ENCODE results near the gene GNAI3.

DNA sequence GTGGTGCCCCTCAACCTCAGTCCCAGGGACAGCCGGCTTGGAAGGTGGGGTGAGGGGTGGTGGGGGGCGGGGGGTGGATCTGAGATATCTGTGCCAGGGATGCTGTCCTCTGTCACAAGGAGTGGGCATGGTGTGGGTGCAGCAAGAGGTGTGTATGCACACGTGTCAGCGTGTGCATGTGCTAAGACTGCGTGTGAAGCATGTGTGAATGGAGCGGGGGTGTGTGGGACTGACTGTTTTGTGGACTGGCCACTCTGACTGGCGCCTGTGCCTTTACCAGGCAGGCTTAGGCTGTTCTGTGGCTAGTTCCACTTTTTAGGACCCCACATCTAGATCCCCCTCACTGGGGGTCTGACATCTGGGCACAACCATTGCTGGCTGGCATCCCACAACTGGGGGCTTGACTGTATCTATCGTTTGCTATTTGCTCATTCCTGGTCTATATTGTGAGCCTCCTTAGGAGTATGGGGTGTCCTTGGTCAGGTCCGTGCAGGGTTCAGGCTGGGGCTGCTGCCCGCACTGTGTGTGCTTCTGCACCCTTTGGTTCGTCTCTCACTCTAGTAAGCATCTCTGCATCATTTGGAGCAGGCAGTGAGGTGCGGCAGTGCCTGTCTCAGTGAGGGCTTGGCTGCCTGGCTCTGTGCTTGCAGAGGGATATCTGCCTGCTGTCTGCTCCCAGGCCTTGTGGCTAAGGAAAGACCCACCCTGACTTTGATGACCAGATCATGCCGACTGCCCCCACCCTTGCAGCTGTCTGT is 73.1 kb downstream of the GNAI3 start:
- TF ChIP-seq, protein P1, sequence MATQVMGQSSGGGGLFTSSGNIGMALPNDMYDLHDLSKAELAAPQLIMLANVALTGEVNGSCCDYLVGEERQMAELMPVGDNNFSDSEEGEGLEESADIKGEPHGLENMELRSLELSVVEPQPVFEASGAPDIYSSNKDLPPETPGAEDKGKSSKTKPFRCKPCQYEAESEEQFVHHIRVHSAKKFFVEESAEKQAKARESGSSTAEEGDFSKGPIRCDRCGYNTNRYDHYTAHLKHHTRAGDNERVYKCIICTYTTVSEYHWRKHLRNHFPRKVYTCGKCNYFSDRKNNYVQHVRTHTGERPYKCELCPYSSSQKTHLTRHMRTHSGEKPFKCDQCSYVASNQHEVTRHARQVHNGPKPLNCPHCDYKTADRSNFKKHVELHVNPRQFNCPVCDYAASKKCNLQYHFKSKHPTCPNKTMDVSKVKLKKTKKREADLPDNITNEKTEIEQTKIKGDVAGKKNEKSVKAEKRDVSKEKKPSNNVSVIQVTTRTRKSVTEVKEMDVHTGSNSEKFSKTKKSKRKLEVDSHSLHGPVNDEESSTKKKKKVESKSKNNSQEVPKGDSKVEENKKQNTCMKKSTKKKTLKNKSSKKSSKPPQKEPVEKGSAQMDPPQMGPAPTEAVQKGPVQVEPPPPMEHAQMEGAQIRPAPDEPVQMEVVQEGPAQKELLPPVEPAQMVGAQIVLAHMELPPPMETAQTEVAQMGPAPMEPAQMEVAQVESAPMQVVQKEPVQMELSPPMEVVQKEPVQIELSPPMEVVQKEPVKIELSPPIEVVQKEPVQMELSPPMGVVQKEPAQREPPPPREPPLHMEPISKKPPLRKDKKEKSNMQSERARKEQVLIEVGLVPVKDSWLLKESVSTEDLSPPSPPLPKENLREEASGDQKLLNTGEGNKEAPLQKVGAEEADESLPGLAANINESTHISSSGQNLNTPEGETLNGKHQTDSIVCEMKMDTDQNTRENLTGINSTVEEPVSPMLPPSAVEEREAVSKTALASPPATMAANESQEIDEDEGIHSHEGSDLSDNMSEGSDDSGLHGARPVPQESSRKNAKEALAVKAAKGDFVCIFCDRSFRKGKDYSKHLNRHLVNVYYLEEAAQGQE (IDR thresholded peaks at IDR 0.05; ENCODE audit: insufficient replicate concordance, low read depth), result no peak
- no peak for TF ChIP-seq SPI1 (IDR thresholded peaks at IDR 0.05; ENCODE audit: borderline replicate concordance, low read depth)

All from HL-60 (cell line).